ENCODE results near the gene TMEM132A.

GRCh38 chr11:60897496-60897895 is 26.8 kb upstream of the TMEM132A start:
- TF ChIP-seq POLR2A (IDR thresholded peaks at IDR 0.05) (no peak), CTCF (IDR thresholded peaks at IDR 0.05) (no peak)
